Astrocyte (in vitro differentiated cells and primary cell): Measurements from ENCODE around the gene TFAP2A. TPM values are rescaled to one million over a fixed set of nuclear protein-coding genes. Genes with fewer than 3 reads are reported as not detected.

ENCODE experiments used
- DNase-seq: peaks from one replicate; pipeline ENCODE4 v3.0.0-alpha.2; 2010; ENCODE audit warnings: low read depth
- FAIRE-seq: peaks from 2 replicates; lab custom pipeline; 2011; peaks lifted over from hg19 to GRCh38; lab: Jason Lieb, UNC
- H2AFZ ChIP-seq: 2 replicates; pipeline ENCODE4 v1.6.0; 2012; ENCODE audit warnings: low read depth, low read length, inconsistent platforms
- H3K27ac ChIP-seq: 2 replicates; pipeline ENCODE4 v1.5.1; 2011; ENCODE audit warnings: low read depth, low read length, inconsistent platforms
- H3K27me3 ChIP-seq: 2 replicates; pipeline ENCODE4 v1.6.0; 2011; ENCODE audit warnings: low read length, inconsistent platforms; ENCODE audit not compliant: insufficient read depth
- H3K36me3 ChIP-seq: 2 replicates; pipeline ENCODE4 v1.5.1; 2011; ENCODE audit warnings: low read length, inconsistent platforms; ENCODE audit not compliant: insufficient read depth
- H3K4me1 ChIP-seq: 2 replicates; pipeline ENCODE4 v1.5.1; 2011; ENCODE audit warnings: low read length, inconsistent platforms; ENCODE audit not compliant: insufficient read depth
- H3K4me2 ChIP-seq: 2 replicates; pipeline ENCODE4 v1.6.0; 2012; ENCODE audit warnings: low read length, inconsistent platforms
- H3K4me3 ChIP-seq: 2 replicates; pipeline ENCODE4 v1.5.1; 2011; ENCODE audit warnings: low read depth, mild to moderate bottlenecking, low read length, inconsistent platforms; ENCODE audit not compliant: insufficient read depth
- H3K79me2 ChIP-seq: 2 replicates; pipeline ENCODE4 v1.6.0; 2012; ENCODE audit warnings: mild to moderate bottlenecking, low read length, inconsistent platforms; ENCODE audit not compliant: insufficient read depth
- H3K9ac ChIP-seq: 2 replicates; pipeline ENCODE4 v1.6.0; 2012; ENCODE audit warnings: mild to moderate bottlenecking, low read length, inconsistent platforms
- H3K9me3 ChIP-seq: 2 replicates; pipeline ENCODE4 v1.5.1; 2012; ENCODE audit warnings: low read depth, mild to moderate bottlenecking, low read length, inconsistent platforms; ENCODE audit not compliant: insufficient read depth
- H4K20me1 ChIP-seq: 2 replicates; pipeline ENCODE4 v1.6.0; 2012; ENCODE audit warnings: low read length, inconsistent platforms; ENCODE audit not compliant: insufficient read depth
- H3K27ac Mint-ChIP-seq: one replicate; pipeline ENCODE4 v1.8.0; 2021; ENCODE audit warnings: mild to moderate bottlenecking, mixed read lengths; ENCODE audit not compliant: unreplicated experiment
- H3K27me3 Mint-ChIP-seq: one replicate; pipeline ENCODE4 v1.8.0; 2021; ENCODE audit warnings: low read depth, mixed read lengths; ENCODE audit not compliant: unreplicated experiment
- H3K36me3 Mint-ChIP-seq: one replicate; pipeline ENCODE4 v1.8.0; 2021; ENCODE audit warnings: low read depth, mixed read lengths; ENCODE audit not compliant: unreplicated experiment
- H3K4me1 Mint-ChIP-seq: one replicate; pipeline ENCODE4 v1.8.0; 2021; ENCODE audit warnings: low read depth, mixed read lengths; ENCODE audit not compliant: unreplicated experiment
- H3K4me3 Mint-ChIP-seq: one replicate; pipeline ENCODE4 v1.8.0; 2021; ENCODE audit warnings: mild to moderate bottlenecking, moderate library complexity, mixed read lengths; ENCODE audit not compliant: unreplicated experiment
- H3K9me3 Mint-ChIP-seq: one replicate; pipeline ENCODE4 v1.8.0; 2021; ENCODE audit warnings: mild to moderate bottlenecking, mixed read lengths; ENCODE audit not compliant: unreplicated experiment
- EZH2 ChIP-seq: IDR thresholded peaks from 2 replicates; pipeline ENCODE4 v1.6.1; 2012; ENCODE audit warnings: mild to moderate bottlenecking, low read length, inconsistent platforms; ENCODE audit not compliant: insufficient read depth
- total RNA-seq: library from RNA; stranded (reverse); gene quantifications from 2 replicates; pipeline ENCODE4 v1.2.1, GENCODE V29; 2021
- TF ChIP-seq, protein P1 (sequence below): IDR thresholded peaks from 2 replicates; pipeline ENCODE4 v1.5.1; 2011; ENCODE audit warnings: low read depth, mild to moderate bottlenecking, inconsistent platforms, low read length, moderate library complexity; ENCODE audit not compliant: insufficient read depth

Gene TFAP2A
- total RNA-seq, 1 donor from 2014 or later, result 6.6 TPM

- H3K27me3 ChIP-seq, result peaks cover 99% of the 10 kb centered on the region
- Mint-ChIP-seq H3K9me3 (peaks cover 14% of the 10 kb centered on the region), H3K36me3 (peaks cover 5% of the 10 kb centered on the region), H3K4me3 (peak overlapping the region; percentile 40), H3K27me3 (peaks cover 98% of the 10 kb centered on the region), H3K27ac (no peak overlapping the region), H3K4me1 (peaks cover 5% of the 10 kb centered on the region)
- H3K4me1 ChIP-seq, result no peaks in the 10 kb centered on the region
- H3K9me3 ChIP-seq, result no peaks in the 10 kb centered on the region
- H3K36me3 ChIP-seq, result no peaks in the 10 kb centered on the region
- no peak overlapping the region for H2AFZ ChIP-seq
- H3K4me2 ChIP-seq, result no peak overlapping the region
- peak; percentile 84 for TF ChIP-seq EZH2
- TF ChIP-seq, protein P1, sequence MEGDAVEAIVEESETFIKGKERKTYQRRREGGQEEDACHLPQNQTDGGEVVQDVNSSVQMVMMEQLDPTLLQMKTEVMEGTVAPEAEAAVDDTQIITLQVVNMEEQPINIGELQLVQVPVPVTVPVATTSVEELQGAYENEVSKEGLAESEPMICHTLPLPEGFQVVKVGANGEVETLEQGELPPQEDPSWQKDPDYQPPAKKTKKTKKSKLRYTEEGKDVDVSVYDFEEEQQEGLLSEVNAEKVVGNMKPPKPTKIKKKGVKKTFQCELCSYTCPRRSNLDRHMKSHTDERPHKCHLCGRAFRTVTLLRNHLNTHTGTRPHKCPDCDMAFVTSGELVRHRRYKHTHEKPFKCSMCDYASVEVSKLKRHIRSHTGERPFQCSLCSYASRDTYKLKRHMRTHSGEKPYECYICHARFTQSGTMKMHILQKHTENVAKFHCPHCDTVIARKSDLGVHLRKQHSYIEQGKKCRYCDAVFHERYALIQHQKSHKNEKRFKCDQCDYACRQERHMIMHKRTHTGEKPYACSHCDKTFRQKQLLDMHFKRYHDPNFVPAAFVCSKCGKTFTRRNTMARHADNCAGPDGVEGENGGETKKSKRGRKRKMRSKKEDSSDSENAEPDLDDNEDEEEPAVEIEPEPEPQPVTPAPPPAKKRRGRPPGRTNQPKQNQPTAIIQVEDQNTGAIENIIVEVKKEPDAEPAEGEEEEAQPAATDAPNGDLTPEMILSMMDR, result no peak
- H3K79me2 ChIP-seq, result no peaks in the 10 kb centered on the region
- DNase-seq (no peak), FAIRE-seq (no peak)
- H3K27ac ChIP-seq, result no peak overlapping the region
- H3K4me3 ChIP-seq, result no peak overlapping the region
- no peak overlapping the region for H3K9ac ChIP-seq
- no peaks in the 10 kb centered on the region for H4K20me1 ChIP-seq
These were observed 24.2 kb downstream of the TFAP2A start for GRCh38 chr6:10390495-10391298.

DNA sequence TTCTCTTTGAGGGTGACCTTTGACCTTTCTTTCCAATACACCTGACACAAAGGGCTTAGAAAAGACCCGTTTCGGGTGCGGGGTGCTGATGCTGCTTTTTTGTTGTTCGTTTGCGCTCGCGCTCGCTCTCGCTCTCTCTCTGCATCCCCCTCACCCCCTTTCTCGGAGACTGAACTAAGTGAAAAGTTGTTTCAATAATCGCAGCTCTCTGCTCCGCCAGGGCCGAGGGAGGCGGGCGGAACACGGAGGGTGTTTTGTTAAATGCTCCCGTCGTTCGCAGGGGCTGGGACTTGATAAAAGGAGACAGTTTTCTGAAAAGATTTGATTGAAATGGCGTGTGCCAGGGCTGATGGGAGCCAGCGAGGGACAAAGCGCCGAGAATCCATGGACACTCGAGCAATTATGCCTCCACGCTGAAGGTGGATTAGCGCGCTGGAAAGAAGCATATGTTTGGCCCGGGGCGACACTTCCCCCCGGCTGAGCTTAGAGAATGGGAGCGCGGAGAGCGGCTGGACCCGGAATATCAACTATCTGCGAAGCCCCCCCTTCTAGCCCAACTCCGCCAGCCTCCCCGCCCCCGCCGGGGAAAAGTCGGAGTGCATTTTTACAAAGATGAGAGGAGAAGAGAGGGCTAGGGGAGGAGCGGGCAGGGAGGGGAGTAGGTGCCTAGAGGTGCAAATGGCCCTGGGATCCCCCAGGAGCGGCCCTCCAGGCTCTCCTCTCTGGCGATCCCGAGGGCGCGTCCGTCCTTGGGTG lies 25.0 kb downstream of the TFAP2A start:
- H4K20me1 ChIP-seq, result no peaks in the 10 kb centered on the region
- peaks cover 98% of the 10 kb centered on the region for H3K27me3 Mint-ChIP-seq
- H3K4me3 ChIP-seq, result no peak overlapping the region
- no peak for FAIRE-seq
- no peak overlapping the region for H3K27ac Mint-ChIP-seq
- no peak overlapping the region for H2AFZ ChIP-seq
- H3K4me1 ChIP-seq, result no peaks in the 10 kb centered on the region
- no peak overlapping the region for H3K4me2 ChIP-seq
- no peak overlapping the region for H3K9ac ChIP-seq
- peak overlapping the region; percentile 62 for H3K4me3 Mint-ChIP-seq
- no peaks in the 10 kb centered on the region for H3K36me3 ChIP-seq
- no peaks in the 10 kb centered on the region for H3K9me3 ChIP-seq
- H3K4me1 Mint-ChIP-seq, result peaks cover 3% of the 10 kb centered on the region
- no peak overlapping the region for H3K27ac ChIP-seq
- peaks cover 99% of the 10 kb centered on the region for H3K27me3 ChIP-seq
- DNase-seq, result no peak
- peak; percentile 86 for TF ChIP-seq EZH2
- TF ChIP-seq, protein P1, result no peak
- H3K9me3 Mint-ChIP-seq, result peaks cover 14% of the 10 kb centered on the region
- H3K36me3 Mint-ChIP-seq, result peaks cover 5% of the 10 kb centered on the region
- H3K79me2 ChIP-seq, result no peaks in the 10 kb centered on the region
